Measurements from ENCODE around the gene HELLS.
"Not testable (repeated sequence)": the region's sequence is repeated elsewhere in the genome, so short reads cannot be mapped to it uniquely, and the experiment has no call there.

The HELLS gene

GRCh38 chr10:94607111-94607510 lies 61.5 kb downstream of the HELLS start:
- DNase-seq (ENCODE audit: low read depth), result no peak

GRCh38 chr10:94608559-94608958 lies 63.0 kb downstream of the HELLS start:
- DNase-seq (ENCODE audit: low read depth), result no peak

GRCh38 chr10:94614558-94614957 lies 69.0 kb downstream of the HELLS start:
- no peak for DNase-seq (ENCODE audit: low read depth)

GRCh38 chr10:94617389-94617944 lies 71.9 kb downstream of the HELLS start:
- DNase-seq (ENCODE audit: low read depth), result no peak

GRCh38 chr10:94622666-94623205 lies 77.1 kb downstream of the HELLS start:
- DNase-seq (ENCODE audit: low read depth), result no peak

GRCh38 chr10:94623572-94623971 lies 78.0 kb downstream of the HELLS start:
- no peak for DNase-seq (ENCODE audit: low read depth)

- DNase-seq (ENCODE audit: low read depth), result no peak
Observed at GRCh38 chr10:94626476-94626875, 80.9 kb downstream of the HELLS start.

GRCh38 chr10:94627511-94627910 lies 81.9 kb downstream of the HELLS start:
- no peak for DNase-seq (ENCODE audit: low read depth)

GRCh38 chr10:94630017-94630688 lies 84.6 kb downstream of the HELLS start:
- peak; percentile 13 for DNase-seq (ENCODE audit: low read depth)

- no peak for DNase-seq (ENCODE audit: low read depth)
Observed at GRCh38 chr10:94631077-94631875, 85.7 kb downstream of the HELLS start.

- no peak for DNase-seq (ENCODE audit: low read depth)
Observed at GRCh38 chr10:94632954-94633353, 87.4 kb downstream of the HELLS start.

- DNase-seq (ENCODE audit: low read depth), result not testable (repeated sequence)
Observed at GRCh38 chr10:94638097-94638496, 92.5 kb downstream of the HELLS start.

GRCh38 chr10:94639902-94640301 lies 94.3 kb downstream of the HELLS start:
- DNase-seq (ENCODE audit: low read depth), result no peak

- DNase-seq (ENCODE audit: low read depth), result no peak
Observed at GRCh38 chr10:94640562-94640961, 95.0 kb downstream of the HELLS start.

GRCh38 chr10:94641480-94641879 lies 95.9 kb downstream of the HELLS start:
- DNase-seq (ENCODE audit: low read depth), result no peak

GRCh38 chr10:94644352-94644751 lies 98.8 kb downstream of the HELLS start:
- DNase-seq (ENCODE audit: low read depth), result no peak

GRCh38 chr10:94645285-94645684 lies 99.7 kb downstream of the HELLS start:
- no peak for DNase-seq (ENCODE audit: low read depth)
